Type B pancreatic cell (in vitro differentiated cells): Measurements from ENCODE around the gene TMIGD1. TPM values are rescaled to one million over a fixed set of nuclear protein-coding genes. Genes with fewer than 3 reads are reported as not detected.

Experiments used
- DNase-seq: peaks from one replicate; pipeline ENCODE4 v3.0.0; 2021; ENCODE audit warnings: mixed read lengths; ENCODE audit not compliant: unreplicated experiment; ENCODE audit errors: extremely low spot score
- H3K27ac Mint-ChIP-seq: 2 replicates; pipeline ENCODE4 v1.8.0; 2021; ENCODE audit warnings: mild to moderate bottlenecking, mixed read lengths
- H3K27me3 Mint-ChIP-seq: 2 replicates; pipeline ENCODE4 v1.8.0; 2021; ENCODE audit warnings: mixed read lengths
- H3K36me3 Mint-ChIP-seq: 2 replicates; pipeline ENCODE4 v1.8.0; 2021; ENCODE audit warnings: mixed read lengths
- H3K4me1 Mint-ChIP-seq: one replicate; pipeline ENCODE4 v1.8.0; 2021; ENCODE audit warnings: mixed read lengths; ENCODE audit not compliant: unreplicated experiment
- H3K4me3 Mint-ChIP-seq: 2 replicates; pipeline ENCODE4 v1.8.0; 2021; ENCODE audit warnings: mild to moderate bottlenecking, mixed read lengths
- H3K9me3 Mint-ChIP-seq: 2 replicates; pipeline ENCODE4 v1.8.0; 2021; ENCODE audit warnings: mixed read lengths
- CTCF ChIP-seq: fragments of 200-600 bp; sonication (generic); conservative IDR thresholded peaks from 2 replicates; pipeline ENCODE4 v1.5.0; 2021; ENCODE audit warnings: antibody characterized with exemption, mild to moderate bottlenecking
- total RNA-seq: library from RNA; stranded (reverse); gene quantifications from 2 replicates; pipeline ENCODE4 v1.2.1, GENCODE V29; 2021; ENCODE audit warnings: low replicate concordance

Gene TMIGD1
- total RNA-seq, 1 donor from 2014 or later, result not detected

- Mint-ChIP-seq H3K9me3 (no peaks in the 10 kb centered on the region), H3K27ac (peak overlapping the region; percentile 17), H3K27me3 (peaks cover 25% of the 10 kb centered on the region), H3K4me3 (no peak overlapping the region), H3K36me3 (no peaks in the 10 kb centered on the region), H3K4me1 (peaks cover 14% of the 10 kb centered on the region)
- no peak for DNase-seq
- no peak for TF ChIP-seq CTCF
Observed at GRCh38 chr17:30323262-30323894, 10.5 kb downstream of the TMIGD1 start.

- TF ChIP-seq CTCF, result no peak
- H3K27ac Mint-ChIP-seq, result no peak overlapping the region
- H3K4me3 Mint-ChIP-seq, result no peak overlapping the region
- H3K27me3 Mint-ChIP-seq, result peaks cover 20% of the 10 kb centered on the region
- no peaks in the 10 kb centered on the region for H3K36me3 Mint-ChIP-seq
- DNase-seq, result no peak
- H3K4me1 Mint-ChIP-seq, result peaks cover 14% of the 10 kb centered on the region
- H3K9me3 Mint-ChIP-seq, result no peaks in the 10 kb centered on the region
Observed at GRCh38 chr17:30321314-30321713, 12.5 kb downstream of the TMIGD1 start.

- DNase-seq, result no peak
- Mint-ChIP-seq H3K4me3 (no peak overlapping the region), H3K27ac (no peak overlapping the region), H3K27me3 (peaks cover 20% of the 10 kb centered on the region), H3K36me3 (no peaks in the 10 kb centered on the region), H3K4me1 (peaks cover 5% of the 10 kb centered on the region), H3K9me3 (no peaks in the 10 kb centered on the region)
- TF ChIP-seq CTCF, result no peak
Observed at GRCh38 chr17:30318155-30318554, 15.7 kb downstream of the TMIGD1 start.

- DNase-seq, result no peak
- peaks cover 27% of the 10 kb centered on the region for H3K27me3 Mint-ChIP-seq
- H3K36me3 Mint-ChIP-seq, result no peaks in the 10 kb centered on the region
- H3K4me3 Mint-ChIP-seq, result no peak overlapping the region
- TF ChIP-seq CTCF, result no peak
- peaks cover 4% of the 10 kb centered on the region for H3K4me1 Mint-ChIP-seq
- H3K27ac Mint-ChIP-seq, result no peak overlapping the region
- H3K9me3 Mint-ChIP-seq, result no peaks in the 10 kb centered on the region
Observed at GRCh38 chr17:30316736-30317135, 17.1 kb downstream of the TMIGD1 start.

- no peak for DNase-seq
- Mint-ChIP-seq H3K27ac (no peak overlapping the region), H3K4me3 (no peak overlapping the region), H3K27me3 (peaks cover 24% of the 10 kb centered on the region), H3K4me1 (no peaks in the 10 kb centered on the region), H3K9me3 (no peaks in the 10 kb centered on the region), H3K36me3 (no peaks in the 10 kb centered on the region)
- no peak for TF ChIP-seq CTCF
Observed at GRCh38 chr17:30315106-30315505, 18.8 kb downstream of the TMIGD1 start.
